Thyroid gland (tissue), 4 donors: ENCODE results near the gene PDE4A. TPM values are rescaled to one million over a fixed set of nuclear protein-coding genes. Genes with fewer than 3 reads are reported as not detected.
"Not testable (repeated sequence)": the region's sequence is repeated elsewhere in the genome, so short reads cannot be mapped to it uniquely, and the experiment has no call there.

ENCODE experiments used
- DNase-seq, 2 donors: peaks; one replicate each; pipeline ENCODE4 v3.0.0-alpha.2; 2019
- H3K27ac ChIP-seq, 3 donors: fragments of 200-600 bp; sonication (generic); 1 replicate in 2 of 3; 2 replicates in 1 of 3; pipeline ENCODE4 v1.5.1; 2016 to 2019; ENCODE audit warnings: mild to moderate bottlenecking in 1 of 3, moderate library complexity in 1 of 3
- H3K27me3 ChIP-seq: fragments of 200-600 bp; sonication (generic); one replicate; pipeline ENCODE4 v1.5.1; 2019
- H3K36me3 ChIP-seq, 2 donors: fragments of 200-600 bp; sonication (generic); one replicate each; pipeline ENCODE4 v1.5.1; 2016 to 2019
- H3K4me1 ChIP-seq, 2 donors: fragments of 200-600 bp; sonication (generic); one replicate each; pipeline ENCODE4 v1.5.1; 2017 to 2019
- H3K4me3 ChIP-seq, 3 donors: fragments of 200-600 bp; sonication (generic); replicated peaks in 1 of 3; 1 replicate in 2 of 3; 2 replicates in 1 of 3; pipeline ENCODE4 v1.5.1; 2016; ENCODE audit warnings: mild to moderate bottlenecking in 1 of 3
- H3K9me3 ChIP-seq: fragments of 200-600 bp; sonication (generic); one replicate; pipeline ENCODE4 v1.5.1; 2017
- POLR2A ChIP-seq, 2 donors: fragments of 450-650 bp; IDR thresholded peaks; one replicate each; pipeline ENCODE4 v1.6.1; 2017; ENCODE audit warnings: antibody characterized with exemption in 2 of 2, mild to moderate bottlenecking in 2 of 2, moderate library complexity in 1 of 2
- WGBS, 2 donors: methylation state at CpG; one replicate each; pipeline ENCODE4 v1.1.5; 2017; 5-methylcytosine and 5-hydroxymethylcytosine counted together
- intact Hi-C: fragments of 100-400 bp; cut with DNase I; formaldehyde crosslinking; loops from one replicate; pipeline ENCODE4 v1.15.1; 2023
- total RNA-seq, 4 donors: library from RNA; depleted of rRNA; stranded (reverse); fragments of >200 nt; gene quantifications; one replicate each; pipeline ENCODE4 v1.2.3, GENCODE V29; 2016
- TF ChIP-seq, protein P1 (sequence below), 6 experiments: fragments of 200-600 bp in 3 of 6; fragments of 450-650 bp in 3 of 6; sonication (generic) in 3 of 6; IDR thresholded peaks; one replicate each; pipeline ENCODE4 v1.5.1; 2016 to 2019; ENCODE audit warnings: antibody characterized with exemption in 6 of 6, mild to moderate bottlenecking in 2 of 6, inconsistent platforms in 1 of 6, moderate library complexity in 1 of 6

PDE4A gene
- total RNA-seq, 4 donors from 2014 or later, result 16.1 to 21.0 (median 18.4) TPM

DNA sequence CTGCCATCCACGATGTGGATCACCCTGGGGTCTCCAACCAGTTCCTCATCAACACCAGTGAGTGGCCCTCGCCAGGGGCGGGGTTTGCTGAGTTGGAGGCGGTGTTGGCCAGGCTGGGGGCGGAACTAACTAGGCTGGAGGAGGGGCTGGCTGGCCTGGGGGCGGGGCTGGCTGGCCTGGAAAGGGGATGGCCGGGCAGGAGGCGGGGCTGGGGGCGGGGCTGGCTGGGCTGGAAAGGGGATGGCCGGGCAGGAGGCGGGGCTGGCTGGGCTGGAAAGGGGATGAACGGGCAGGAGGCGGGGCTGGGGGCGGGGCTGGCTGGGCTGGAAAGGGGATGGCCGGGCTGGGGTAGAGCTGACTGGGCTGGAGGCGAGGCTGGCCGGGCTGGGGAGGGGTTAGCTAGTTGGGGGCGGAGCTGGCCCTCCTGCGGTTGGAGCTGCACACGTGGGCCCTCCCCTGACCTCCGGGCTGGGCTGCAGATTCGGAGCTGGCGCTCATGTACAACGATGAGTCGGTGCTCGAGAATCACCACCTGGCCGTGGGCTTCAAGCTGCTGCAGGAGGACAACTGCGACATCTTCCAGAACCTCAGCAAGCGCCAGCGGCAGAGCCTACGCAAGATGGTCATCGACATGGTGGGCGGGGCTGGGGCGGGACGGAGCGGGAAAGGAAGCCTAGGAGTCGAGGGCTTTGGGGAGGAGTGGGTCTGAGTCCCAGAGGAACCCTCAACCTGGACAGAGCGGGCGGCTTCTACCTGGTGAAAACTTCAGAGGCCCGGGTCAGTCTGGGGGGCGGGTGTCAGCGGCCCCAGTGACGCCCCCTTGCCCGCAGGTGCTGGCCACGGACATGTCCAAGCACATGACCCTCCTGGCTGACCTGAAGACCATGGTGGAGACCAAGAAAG, 41.0 kb downstream of the PDE4A start:
- peak overlapping the region in 1 of 3 donors; percentile 26 for H3K4me3 ChIP-seq
- TF ChIP-seq, protein P1, sequence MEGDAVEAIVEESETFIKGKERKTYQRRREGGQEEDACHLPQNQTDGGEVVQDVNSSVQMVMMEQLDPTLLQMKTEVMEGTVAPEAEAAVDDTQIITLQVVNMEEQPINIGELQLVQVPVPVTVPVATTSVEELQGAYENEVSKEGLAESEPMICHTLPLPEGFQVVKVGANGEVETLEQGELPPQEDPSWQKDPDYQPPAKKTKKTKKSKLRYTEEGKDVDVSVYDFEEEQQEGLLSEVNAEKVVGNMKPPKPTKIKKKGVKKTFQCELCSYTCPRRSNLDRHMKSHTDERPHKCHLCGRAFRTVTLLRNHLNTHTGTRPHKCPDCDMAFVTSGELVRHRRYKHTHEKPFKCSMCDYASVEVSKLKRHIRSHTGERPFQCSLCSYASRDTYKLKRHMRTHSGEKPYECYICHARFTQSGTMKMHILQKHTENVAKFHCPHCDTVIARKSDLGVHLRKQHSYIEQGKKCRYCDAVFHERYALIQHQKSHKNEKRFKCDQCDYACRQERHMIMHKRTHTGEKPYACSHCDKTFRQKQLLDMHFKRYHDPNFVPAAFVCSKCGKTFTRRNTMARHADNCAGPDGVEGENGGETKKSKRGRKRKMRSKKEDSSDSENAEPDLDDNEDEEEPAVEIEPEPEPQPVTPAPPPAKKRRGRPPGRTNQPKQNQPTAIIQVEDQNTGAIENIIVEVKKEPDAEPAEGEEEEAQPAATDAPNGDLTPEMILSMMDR (IDR thresholded peaks at IDR 0.05), result no peak
- TF ChIP-seq POLR2A (IDR thresholded peaks at IDR 0.05), result no peak
- intact Hi-C loops, result no loop called here
- H3K4me1 ChIP-seq, result no peaks in the 10 kb centered on the region
- 17 to 28% methylated on average over 15 to 27 of the region's 45 CpGs for WGBS, 2 donors
- peak; percentile 81 to 84 for DNase-seq
- H3K27ac ChIP-seq, result no peak overlapping the region
- peaks cover 0 to 9% of the 10 kb centered on the region in 2 donors for H3K36me3 ChIP-seq
- H3K9me3 ChIP-seq, result no peaks in the 10 kb centered on the region
- H3K27me3 ChIP-seq, result no peaks in the 10 kb centered on the region

DNA sequence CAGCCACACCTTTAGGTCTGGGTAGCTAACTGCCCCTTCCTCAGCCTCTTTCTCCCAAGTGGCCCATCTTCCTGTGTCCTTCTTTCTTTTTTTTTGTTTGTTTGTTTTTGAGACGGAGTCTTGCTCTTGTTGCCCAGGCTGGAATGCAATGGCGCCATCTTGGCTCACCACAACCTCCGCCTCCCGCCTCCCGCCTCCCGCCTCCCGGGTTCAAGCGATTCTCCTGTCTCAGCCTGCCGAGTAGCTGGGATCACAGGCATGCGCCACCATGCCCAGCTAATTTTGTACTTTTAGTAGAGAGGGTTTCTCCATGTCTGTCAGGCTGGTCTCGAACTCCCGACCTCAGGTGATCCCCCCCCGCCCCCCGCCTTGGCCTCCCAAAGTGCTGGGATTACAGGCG, 41.7 kb downstream of the PDE4A start:
- H3K27ac ChIP-seq, DNase-seq, intact Hi-C loops, H3K4me1 ChIP-seq, H3K4me3 ChIP-seq, H3K9me3 ChIP-seq, H3K27me3 ChIP-seq: not testable (repeated sequence)
- H3K36me3 ChIP-seq, result peaks cover under 1 to 14% of the 10 kb centered on the region in 2 donors
- WGBS, 2 donors, result 94% methylated on average over 15 of the region's 15 CpGs

DNA sequence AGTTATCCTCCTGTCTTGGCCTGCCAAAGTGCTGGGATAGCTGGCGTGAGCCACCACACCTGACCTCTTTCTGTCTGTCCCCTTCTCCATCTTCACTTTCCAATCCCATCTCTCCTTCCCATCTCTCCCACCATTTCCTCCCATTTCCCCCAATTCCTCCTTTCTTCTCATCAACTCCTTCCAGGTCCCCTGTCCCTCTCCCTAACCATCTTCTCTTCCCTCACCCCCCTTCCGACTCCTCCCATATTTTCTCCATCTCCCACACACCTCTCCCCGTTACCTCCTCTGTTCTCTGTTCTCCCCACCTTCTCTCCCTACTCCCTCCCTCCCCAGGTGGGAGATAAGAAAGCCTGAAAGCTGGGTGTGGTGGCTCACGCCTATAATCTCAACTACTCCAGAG, 42.2 kb downstream of the PDE4A start:
- peaks cover 4 to 17% of the 10 kb centered on the region in 2 donors for H3K36me3 ChIP-seq
- 95 to 96% methylated on average over 4 of the region's 4 CpGs for WGBS, 2 donors
- no peak for DNase-seq
- H3K4me1 ChIP-seq, result no peaks in the 10 kb centered on the region
- no peaks in the 10 kb centered on the region for H3K27me3 ChIP-seq
- H3K4me3 ChIP-seq, result no peak overlapping the region
- intact Hi-C loops, result no loop called here
- no peak overlapping the region for H3K27ac ChIP-seq
- H3K9me3 ChIP-seq, result no peaks in the 10 kb centered on the region
- TF ChIP-seq POLR2A (IDR thresholded peaks at IDR 0.05), result no peak
- TF ChIP-seq, protein P1 (IDR thresholded peaks at IDR 0.05), result no peak

DNA sequence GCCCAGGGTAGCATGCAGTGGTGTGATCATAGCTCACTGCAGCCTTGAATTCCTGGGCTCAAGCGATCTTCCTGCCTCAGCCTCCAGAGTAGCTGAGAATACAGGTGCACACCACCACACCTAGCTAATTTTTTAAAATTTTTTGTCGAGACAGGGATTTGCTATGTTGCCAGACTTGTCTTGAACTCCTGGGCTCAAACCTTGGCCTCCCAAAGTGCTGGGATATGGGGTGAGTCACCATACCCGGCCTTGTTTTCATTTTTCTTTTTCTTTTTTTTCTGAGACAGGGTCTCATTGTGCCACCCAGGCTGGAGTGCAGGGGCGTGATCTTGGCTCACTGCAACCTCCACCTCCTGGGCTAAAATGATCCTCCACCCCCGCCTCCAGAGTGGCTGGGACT, 44.1 kb downstream of the PDE4A start:
- intact Hi-C loops, result no loop called here
- Histone ChIP-seq H3K4me3 (no peak overlapping the region), H3K27ac (no peak overlapping the region), H3K27me3 (no peaks in the 10 kb centered on the region), H3K9me3 (no peaks in the 10 kb centered on the region), H3K4me1 (no peaks in the 10 kb centered on the region), H3K36me3 (peaks cover 4 to 17% of the 10 kb centered on the region in 2 donors)
- WGBS, 2 donors, result 93 to 98% methylated on average over 5 of the region's 5 CpGs
- DNase-seq, result no peak
- TF ChIP-seq, protein P1 (IDR thresholded peaks at IDR 0.05), result no peak
- no peak for TF ChIP-seq POLR2A (IDR thresholded peaks at IDR 0.05)

DNA sequence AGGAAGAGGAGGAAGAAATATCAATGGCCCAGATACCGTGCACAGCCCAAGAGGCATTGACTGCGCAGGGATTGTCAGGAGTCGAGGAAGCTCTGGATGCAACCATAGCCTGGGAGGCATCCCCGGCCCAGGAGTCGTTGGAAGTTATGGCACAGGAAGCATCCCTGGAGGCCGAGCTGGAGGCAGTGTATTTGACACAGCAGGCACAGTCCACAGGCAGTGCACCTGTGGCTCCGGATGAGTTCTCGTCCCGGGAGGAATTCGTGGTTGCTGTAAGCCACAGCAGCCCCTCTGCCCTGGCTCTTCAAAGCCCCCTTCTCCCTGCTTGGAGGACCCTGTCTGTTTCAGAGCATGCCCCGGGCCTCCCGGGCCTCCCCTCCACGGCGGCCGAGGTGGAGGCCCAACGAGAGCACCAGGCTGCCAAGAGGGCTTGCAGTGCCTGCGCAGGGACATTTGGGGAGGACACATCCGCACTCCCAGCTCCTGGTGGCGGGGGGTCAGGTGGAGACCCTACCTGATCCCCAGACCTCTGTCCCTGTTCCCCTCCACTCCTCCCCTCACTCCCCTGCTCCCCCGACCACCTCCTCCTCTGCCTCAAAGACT, 46.9 kb downstream of the PDE4A start:
- Histone ChIP-seq H3K27ac (no peak overlapping the region), H3K27me3 (no peaks in the 10 kb centered on the region), H3K4me1 (no peaks in the 10 kb centered on the region), H3K36me3 (peaks cover 4 to 17% of the 10 kb centered on the region in 2 donors), H3K9me3 (no peaks in the 10 kb centered on the region), H3K4me3 (no peak overlapping the region)
- intact Hi-C loops, result no loop called here
- WGBS, 2 donors, result 91 to 92% methylated on average over 11 to 19 of the region's 20 CpGs
- no peak for DNase-seq
- TF ChIP-seq, protein P1 (IDR thresholded peaks at IDR 0.05), result no peak
- no peak for TF ChIP-seq POLR2A (IDR thresholded peaks at IDR 0.05)
